Right renal cortex interstitium (tissue), 3 donors: Measurements from ENCODE around the gene KCNIP2. TPM values are rescaled to one million over a fixed set of nuclear protein-coding genes. Genes with fewer than 3 reads are reported as not detected.
"Not testable (repeated sequence)": the region's sequence is repeated elsewhere in the genome, so short reads cannot be mapped to it uniquely, and the experiment has no call there.

ENCODE experiments used
- DNase-seq, 3 donors: peaks; one replicate each; pipeline ENCODE4 v3.0.0-alpha.2; 2013; ENCODE audit warnings: low read depth in 3 of 3, low spot score in 2 of 3
- polyA plus RNA-seq, 3 donors: library from polyadenylated mRNA; unstranded; fragments of 120-200 nt; gene quantifications; one replicate each; pipeline ENCODE4 v1.2.1, GENCODE V29; 2013; ENCODE audit not compliant: insufficient read length in 3 of 3

KCNIP2 gene
- polyA plus RNA-seq, 3 donors, result 2.4 to 4.0 (median 3.6) TPM

DNA sequence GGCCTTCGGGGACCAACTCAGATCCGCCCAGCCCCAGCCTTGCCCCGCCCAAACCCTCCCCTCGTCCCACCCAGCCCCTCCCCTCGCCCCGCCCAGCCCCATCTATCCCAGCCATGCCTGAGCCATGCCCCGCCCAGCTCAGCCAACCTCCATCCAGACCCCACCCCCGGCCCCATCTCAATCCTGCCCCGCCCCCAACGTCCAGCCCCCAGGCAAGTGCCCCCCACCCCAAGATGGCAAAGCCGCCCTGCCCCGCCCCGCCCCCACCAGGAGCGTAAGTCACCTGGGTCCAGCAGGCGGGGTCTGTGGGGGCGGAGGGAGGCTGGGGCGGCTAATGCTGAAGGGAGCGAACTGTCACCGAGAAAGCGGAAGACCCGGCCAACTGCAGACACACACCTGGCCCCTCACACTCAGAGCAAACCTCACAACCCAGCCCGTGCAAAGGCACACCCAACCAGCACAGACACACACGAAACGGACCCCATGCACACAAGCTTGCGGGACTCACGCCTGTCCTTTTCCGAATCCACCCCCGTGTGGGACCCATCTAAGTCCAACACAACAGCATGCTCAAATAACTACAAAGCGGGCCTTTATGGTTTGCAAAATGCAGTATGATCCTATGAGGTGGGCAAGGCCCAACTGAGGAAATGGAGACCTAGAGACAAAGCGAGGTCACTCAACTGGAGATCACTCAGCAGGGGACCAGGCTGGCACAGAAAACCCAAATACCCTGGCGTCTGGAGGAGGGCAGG lies 13.9 kb downstream of the KCNIP2 start:
- no peak for DNase-seq

DNA sequence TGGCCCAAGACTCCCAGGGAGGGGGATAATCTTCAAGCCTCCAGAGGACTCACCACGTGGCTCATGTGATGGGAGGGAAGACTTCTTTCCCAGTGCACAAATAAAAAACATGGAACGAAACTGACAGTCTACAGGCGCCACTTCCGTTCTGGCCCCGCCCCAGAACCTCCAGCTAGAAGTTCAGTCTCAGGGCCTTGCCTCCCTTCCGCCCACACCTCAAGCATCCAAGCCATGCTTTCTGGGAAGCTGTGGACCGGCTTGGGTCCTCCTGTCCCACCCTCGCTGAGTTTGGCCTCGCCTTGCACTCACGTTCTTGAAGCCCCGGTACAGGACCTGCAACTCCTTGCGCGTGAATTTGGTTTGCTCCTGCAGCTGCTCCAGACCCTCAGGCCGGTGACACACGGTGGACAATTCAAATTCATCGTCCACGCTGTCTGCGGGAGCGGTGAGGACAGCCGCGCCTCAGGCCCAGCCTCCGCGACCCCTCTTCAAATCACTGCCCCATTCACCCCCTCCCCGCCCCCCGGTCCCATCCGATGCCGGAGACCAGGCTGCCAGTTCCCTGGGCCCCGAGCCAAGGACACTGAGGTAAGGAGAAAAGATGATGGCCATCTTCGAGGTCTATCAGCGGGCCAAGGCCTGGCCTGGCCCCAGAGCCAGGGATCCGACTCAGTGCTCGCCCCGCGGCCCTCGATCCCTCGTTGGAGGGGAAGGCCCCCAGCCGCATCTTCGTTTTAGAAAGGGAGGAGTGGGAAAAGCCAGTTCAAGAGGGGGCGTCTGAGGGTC lies 14.6 kb downstream of the KCNIP2 start:
- DNase-seq, result no peak

DNA sequence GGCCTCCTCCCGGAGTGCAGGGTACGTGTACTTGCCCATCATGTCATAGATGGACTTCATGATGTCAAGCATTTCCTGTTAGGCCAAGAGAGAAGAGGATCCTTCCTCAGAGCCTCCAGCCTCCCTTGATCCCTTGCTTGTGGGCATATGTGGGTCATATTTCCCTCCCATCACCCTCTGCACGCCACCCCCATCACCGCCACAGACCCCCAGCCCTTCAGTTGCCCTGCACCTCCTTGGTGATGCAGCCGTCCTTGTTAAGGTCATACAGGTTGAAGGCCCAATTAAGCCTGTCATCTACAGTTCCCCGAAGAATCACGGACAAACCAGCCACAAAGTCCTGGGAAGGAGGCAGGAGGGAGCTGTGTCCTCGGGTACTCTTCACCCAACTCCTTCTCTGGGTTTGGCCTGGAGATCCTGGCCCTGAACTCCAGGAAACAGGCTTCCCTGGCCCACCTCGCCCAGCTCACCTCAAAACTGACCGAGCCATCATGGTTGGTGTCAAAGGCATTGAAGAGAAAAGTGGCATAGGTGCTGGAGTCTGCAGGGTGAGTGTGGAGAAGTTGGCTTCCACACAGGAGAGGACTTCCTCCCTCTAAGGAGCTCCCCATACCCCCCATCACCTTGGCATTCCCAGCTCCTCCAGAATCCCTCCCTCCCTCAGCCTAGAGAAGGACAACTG lies 15.5 kb downstream of the KCNIP2 start:
- no peak for DNase-seq

DNA sequence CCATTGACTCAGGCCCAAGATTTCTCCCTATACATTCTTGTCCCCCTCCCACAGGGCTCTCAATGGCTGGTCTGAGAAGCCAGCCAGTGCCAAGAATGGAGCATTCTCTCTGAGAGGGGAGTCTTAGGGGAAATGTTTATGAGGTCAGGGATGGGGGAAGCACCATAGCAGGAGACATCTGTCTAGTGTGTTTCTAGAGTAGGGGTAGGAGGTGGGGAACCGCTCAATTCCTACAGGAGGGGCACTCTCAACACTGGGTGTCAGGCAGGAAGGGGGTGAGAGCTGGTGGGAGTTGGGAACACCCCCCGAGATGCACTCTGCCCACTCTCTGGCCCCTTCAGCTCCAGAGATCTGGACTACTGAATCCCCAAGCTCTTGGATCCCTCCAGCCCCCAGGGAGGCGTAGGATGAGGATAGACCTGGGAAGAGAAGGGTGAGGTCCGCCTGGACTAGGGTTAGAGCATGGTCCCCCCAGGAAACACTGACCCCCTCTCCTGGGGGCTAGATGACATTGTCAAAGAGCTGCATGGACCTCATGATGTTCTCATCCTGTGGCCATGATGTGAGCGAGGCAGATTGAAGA lies 16.7 kb downstream of the KCNIP2 start:
- DNase-seq, result no peak

DNA sequence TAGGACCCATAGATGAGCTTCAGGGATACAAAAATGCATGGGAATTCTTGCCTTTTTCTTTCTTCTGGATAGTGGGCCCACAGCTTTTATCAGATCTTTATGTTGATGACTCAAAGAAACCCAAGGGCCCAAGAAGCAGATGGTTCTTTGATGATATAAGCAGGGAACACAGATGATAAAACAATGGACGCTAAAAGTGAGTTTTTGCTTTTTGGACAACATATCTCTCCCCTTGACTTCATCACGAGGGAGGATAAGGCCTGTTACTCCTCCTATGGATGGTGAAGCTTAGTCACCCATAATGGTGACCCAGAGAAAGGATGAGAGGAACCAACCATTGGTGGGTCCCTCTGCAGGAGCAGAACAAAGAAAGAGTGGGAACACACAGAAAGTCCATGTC lies 18.9 kb downstream of the KCNIP2 start:
- DNase-seq, result no peak

DNA sequence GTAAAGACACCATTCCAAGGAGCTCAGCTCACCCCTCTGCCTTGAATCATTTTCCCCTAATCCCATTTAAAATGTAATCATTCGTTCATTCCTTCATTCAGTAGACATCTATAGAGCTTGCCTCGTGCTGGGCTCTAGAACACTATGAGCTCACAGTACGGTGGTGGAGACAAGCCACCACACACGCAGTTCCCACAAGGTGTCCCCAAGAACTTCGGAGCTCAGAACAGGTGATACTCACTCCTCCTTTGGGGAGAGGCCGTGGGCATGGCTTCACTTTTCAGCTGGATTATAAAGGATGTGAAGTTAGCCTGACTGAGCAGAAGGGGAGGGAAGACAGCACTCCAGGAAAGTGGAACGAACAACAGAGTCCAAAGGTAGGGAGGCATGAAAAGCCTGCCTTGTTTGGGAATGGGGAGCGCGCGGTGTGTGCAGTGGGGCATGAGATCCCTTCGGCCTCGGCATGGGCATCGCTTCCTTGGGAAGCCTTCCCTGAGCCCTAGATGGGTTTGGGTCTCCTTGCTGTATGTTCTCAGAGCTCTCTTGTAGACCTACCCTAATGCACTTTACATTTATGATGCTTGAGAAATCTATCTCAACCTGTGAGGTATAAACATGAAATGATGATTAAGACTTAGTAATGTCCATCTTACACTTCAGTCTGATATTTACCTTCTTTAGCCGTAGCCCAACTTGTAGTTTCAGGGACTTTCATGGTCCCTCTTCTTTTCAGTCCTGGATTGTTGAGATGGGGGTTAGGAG lies 24.5 kb downstream of the KCNIP2 start:
- no peak for DNase-seq

DNA sequence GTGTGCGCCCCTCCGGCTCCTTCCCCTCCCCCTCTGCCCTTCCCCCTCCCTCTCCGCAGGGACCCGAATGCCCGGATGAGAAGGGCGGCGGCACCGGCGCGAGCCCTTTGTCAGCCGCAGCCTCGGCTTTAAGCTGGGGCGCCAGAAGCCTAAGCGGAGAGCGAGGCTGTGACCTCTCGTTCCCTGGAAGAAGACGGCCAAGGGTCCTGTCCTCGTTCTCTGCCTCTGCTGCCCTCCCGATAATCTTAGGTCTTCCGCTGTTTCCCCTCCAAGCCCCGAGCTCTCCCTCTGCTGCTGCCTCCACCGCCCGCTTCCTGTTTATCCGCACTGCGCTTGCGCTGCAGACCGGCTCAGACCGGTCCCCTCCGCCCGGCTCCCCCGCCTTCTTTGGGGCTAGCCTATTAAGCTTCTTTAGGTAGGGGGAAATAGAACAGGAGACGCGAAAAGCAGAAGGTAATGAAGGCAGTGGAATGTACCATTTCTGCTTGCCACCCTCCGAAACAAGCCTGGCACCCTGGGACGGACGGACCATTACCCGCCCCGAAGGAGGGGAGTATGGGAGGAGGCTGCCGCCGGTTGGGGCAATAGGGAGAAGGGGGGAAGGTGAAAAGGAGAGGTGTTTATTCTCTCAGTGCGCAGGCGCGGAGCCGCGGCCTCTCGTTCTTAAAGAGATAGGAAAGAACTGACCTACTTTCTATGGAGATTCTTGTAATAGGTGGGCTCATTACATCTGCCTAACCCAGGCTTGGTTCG lies 25.3 kb downstream of the KCNIP2 start, which contains the start of gene OGA:
Gene OGA, minus strand, starts transcription at position 326 of the 753 bp plus-strand sequence. CDS start 422 bp downstream, outside the sequence.
- peak; percentile 95 to 96 (median 96) for DNase-seq

DNA sequence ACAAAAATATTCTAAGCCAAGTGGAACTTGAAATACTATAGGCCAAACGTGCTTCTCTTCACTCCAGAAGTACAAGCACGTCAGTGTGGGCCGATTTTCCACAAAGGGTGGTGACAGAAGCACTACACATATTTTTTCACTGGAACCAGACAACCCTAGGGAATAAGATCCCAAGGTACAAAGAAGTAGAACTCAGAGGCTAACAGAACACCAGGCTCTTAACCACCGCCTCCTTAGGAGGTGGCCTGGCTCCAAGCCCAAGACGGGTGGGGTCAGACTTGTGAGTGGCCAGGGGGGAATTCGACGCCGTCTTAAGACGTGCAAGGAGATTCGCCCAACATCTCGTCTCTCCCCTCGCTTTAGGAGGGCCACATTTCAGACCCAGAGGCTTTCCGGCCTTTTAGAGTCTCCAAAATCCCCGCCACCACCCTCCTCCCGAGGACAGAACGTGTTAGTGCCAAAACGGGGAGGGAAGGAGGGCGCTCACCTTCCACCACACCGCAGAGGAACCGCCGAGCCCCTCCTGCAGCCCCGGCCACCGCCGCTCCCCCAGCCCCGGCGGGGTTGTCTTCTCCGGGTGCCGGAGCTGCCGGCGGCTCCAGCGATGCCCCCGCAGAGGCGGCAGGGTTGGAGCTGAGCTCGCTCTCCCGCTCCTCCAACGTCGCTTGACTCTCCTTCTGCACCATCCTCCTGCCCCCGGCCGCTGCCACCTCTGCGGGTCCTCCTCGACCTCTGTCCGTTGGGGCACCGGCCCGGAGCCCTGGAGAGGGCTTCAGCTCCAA lies 26.1 kb downstream of the KCNIP2 start:
- no peak for DNase-seq

DNA sequence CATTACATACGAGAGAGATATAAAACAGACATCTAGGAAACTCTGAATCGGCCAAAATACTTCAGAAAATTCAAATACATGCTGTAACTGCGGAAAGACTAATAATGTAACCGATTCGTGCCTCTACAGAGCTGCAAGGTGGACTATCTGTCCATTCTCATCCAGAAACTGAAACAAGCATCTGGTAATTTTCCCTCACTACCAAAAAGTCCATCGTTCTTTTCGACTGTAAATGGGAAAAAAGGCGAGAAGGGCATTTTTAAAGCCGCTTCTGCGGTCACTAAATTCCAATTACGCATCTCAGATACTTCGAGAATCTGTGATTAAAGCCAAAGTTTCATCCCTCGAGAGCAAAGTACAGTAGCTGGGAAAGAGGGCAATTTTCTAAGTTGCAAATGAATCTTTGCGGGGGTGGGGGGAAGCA lies 26.7 kb downstream of the KCNIP2 start:
- no peak for DNase-seq

DNA sequence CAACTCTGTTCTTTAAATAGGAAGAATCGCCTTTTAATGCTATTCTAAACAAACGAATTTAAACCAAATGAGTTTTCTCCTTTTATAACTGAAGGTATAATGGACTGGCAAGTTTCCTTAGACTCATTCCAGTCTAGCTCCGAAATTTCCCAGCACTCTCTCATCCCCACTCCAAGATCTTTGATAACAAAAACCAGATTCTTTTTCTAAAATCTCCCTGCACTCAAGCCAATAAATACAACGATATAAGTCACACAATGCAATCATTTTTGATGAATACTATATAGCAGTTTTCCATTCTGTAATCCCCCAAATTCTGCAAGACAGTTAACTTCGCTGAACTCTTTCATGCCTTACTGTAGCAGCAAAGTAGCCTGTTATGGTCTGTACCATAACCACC lies 27.2 kb downstream of the KCNIP2 start:
- no peak for DNase-seq

DNA sequence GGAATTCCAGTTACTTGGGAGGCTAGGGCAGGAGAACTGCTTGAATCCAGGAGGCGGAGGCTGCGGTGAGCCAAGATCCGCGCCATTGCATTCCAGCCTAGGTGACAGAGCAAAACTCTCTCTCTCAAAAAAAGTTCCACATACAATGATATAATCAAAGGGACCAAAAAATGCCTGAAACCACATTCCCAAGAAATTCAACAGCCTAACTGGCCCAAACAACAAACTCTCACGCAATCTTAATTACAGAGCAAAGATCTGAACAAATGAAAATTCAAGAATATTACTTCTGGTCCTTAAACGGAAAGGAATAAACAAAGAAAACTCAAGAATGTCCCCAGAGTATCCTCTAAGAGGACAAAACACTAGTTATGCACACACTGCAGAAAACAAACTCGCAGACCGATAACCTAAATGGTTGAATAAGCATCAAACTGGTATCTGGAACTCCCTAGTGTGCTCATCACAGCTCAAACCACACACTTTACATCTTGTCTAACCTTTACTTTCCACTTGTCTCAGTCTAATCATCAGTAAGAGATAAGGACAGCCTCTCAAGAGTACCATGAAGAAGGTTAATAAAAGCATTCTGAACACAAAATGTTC lies 29.0 kb downstream of the KCNIP2 start:
- no peak for DNase-seq

DNA sequence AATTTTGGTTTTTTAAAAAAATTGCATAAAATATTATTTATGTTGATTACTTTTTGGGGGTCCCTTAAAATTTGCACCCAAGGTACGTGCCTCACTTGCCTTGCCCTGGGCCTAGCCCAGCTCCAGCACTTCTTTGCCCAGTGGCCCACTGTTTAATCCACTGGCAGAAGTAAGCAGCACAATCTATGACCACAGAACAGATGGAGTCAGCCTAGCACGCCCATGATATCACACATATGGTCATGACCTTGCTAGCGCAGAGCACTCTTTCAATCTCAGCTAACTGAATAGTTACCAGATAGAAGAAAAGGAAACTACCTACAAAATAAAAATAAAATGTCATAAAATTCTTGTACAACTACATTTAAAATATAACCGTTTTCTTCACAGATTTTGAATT lies 31.0 kb downstream of the KCNIP2 start:
- no peak for DNase-seq

DNA sequence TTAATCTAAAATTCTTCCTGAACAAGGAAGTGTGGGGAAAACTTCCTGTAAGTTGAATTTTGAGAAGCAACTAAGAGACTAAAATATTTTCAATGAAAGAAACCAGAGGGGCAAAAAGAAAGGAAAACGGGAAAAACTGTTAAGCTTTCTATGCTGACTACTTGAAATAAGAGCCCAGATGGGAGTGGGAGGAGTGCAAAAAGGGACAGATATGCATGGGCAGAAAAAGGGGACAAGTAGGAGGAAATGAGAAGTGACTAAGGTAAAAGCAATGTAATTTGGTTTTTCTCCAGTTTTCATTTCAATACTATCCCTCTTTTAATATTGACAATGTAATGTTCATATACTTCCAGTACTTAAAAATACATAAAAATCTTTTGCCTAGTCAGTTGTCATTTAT lies 36.4 kb downstream of the KCNIP2 start:
- DNase-seq, result no peak

DNA sequence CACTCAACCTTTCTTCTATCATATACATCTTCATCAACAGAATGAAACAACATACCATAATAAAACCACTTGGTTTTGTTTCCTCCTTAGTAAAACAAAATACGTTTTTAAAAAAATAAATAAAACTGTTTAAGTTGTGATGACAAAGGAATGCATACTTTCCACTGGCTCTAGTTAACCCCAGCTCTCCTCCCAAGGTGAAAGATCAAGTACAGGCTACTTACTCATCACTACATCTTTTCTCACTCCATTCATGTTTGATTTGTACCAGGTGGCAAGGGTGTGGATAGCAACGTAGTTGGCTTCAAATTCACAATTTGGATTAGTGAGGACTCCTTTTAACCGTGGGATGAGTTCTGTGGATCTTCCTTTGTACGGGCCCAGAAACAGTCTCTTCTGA lies 40.1 kb downstream of the KCNIP2 start:
- DNase-seq, result no peak

DNA sequence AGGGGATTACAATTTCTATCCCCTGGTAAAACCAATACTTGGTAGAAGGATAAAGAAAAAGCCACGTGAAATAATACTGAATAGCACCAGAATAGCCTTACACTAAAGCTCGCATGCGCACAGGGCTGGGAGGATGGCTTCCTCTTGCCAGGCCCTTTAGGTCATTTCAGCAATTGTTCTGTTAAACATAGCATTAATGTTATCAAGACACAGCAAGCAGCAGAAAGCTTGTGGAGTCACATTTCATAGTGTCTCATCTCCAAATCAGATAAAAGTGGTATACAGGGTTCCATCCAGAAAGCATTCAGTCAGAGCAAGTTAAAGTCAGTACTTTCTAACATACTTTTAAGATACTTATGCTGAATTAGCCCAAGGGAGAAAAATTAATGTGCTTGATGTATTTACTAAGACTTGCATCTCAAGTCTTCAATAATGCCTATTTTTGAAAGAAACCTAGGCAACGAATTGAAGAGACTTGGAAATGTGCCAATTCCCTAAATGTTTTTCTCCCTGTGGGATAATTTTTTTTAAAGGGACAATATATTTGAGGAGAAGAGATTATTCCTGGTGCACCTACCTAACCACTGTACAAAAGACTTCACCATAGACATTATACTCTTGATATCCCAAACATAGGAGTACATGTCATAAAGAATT lies 46.1 kb downstream of the KCNIP2 start:
- DNase-seq, result no peak

DNA sequence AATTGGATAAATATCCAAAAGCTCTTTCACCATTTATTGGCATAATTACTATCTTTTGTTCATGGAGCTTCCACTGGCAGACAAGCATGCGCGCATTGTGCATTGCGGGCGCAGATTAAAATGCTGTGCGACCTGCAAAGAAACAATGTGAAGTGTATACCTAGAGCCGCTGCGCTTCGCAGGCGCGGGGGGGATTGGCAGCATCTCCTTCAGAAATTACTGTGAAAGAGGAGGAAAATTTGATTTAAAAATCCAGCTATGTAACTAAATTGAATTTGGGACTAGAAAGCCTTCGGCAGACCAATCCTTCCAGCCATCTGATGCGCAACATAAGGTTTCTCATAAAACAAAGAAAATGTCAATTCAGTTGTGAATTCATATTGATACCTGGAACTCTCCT lies 50.1 kb downstream of the KCNIP2 start:
- no peak for DNase-seq

DNA sequence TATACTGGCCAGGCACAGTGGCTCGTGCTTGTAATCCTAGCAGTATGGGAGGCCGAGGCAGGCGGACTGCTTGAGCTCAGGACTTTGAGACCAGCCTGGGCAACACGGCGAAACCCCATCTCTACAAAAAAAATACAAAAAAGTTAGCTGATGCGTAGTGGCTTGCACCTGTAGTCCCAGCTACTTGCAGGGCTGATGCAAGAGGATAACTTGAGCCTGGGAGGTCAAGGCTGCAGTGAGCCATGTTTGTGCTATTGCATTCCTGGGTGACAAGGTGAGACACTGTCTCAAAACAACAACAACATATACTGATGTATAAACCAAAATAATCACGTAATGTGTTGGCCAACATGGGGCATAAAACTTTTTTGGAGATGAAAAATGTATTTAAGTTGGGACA lies 53.9 kb downstream of the KCNIP2 start:
- no peak for DNase-seq

DNA sequence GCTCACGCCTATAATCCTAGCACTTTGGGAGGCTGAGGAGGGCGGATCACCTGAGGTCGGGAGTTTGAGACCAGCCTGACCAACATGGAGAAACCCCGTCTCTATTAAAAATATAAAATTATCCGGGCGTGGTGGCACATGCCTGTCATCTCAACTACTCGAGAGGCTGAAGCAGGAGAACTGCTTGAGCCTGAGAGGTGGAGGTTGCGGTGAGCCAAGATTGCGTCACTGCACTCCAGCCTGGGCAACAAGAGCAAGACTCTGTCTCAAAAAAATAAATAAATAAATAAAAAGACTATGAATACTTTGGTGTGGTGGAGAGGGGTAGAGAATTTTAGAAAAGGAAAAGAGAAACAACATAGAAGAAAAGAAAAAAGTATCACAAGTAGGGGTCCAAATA lies 54.4 kb downstream of the KCNIP2 start:
- not testable (repeated sequence) for DNase-seq
